GM21528 (cell line): ENCODE measurements around the gene JAKMIP1.

ENCODE experiments used
- ATAC-seq: cut with Tn5 transposase; IDR thresholded peaks from one replicate; pipeline ENCODE4 v1.9.1; 2021; ENCODE audit warnings: mild to moderate bottlenecking, moderate library complexity; ENCODE audit not compliant: unreplicated experiment, low FRiP score

The JAKMIP1 gene

GRCh38 chr4:6049278-6049677 is 151.1 kb downstream of the JAKMIP1 start:
- ATAC-seq, result no peak

- ATAC-seq, result no peak
These were observed 151.8 kb downstream of the JAKMIP1 start for GRCh38 chr4:6048537-6048936.

- no peak for ATAC-seq
These were observed 153.1 kb downstream of the JAKMIP1 start for GRCh38 chr4:6047130-6047673.

- no peak for ATAC-seq
These were observed 153.7 kb downstream of the JAKMIP1 start for GRCh38 chr4:6046526-6047129.

GRCh38 chr4:6044805-6045204 is 155.5 kb downstream of the JAKMIP1 start:
- ATAC-seq, result no peak

GRCh38 chr4:6044276-6044675 is 156.1 kb downstream of the JAKMIP1 start:
- ATAC-seq, result no peak

GRCh38 chr4:6043843-6044242 is 156.5 kb downstream of the JAKMIP1 start:
- no peak for ATAC-seq

- no peak for ATAC-seq
These were observed 157.2 kb downstream of the JAKMIP1 start for GRCh38 chr4:6043188-6043587.

GRCh38 chr4:6042293-6043063 is 157.9 kb downstream of the JAKMIP1 start:
- ATAC-seq, result no peak

GRCh38 chr4:6041800-6042199 is 158.5 kb downstream of the JAKMIP1 start:
- ATAC-seq, result no peak

- no peak for ATAC-seq
These were observed 161.6 kb downstream of the JAKMIP1 start for GRCh38 chr4:6038711-6039110.

- no peak for ATAC-seq
These were observed 164.6 kb downstream of the JAKMIP1 start for GRCh38 chr4:6035786-6036185.

GRCh38 chr4:6033381-6033780 is 167.0 kb downstream of the JAKMIP1 start:
- ATAC-seq, result no peak

GRCh38 chr4:6032249-6033244 is 167.8 kb downstream of the JAKMIP1 start:
- ATAC-seq, result no peak

GRCh38 chr4:6031846-6032245 is 168.5 kb downstream of the JAKMIP1 start:
- ATAC-seq, result no peak

GRCh38 chr4:6030679-6031078 is 169.7 kb downstream of the JAKMIP1 start:
- ATAC-seq, result no peak

- no peak for ATAC-seq
These were observed 171.1 kb downstream of the JAKMIP1 start for GRCh38 chr4:6029254-6029653.

GRCh38 chr4:6028168-6028567 is 172.2 kb downstream of the JAKMIP1 start:
- ATAC-seq, result no peak

GRCh38 chr4:6027392-6027791 is 173.0 kb downstream of the JAKMIP1 start:
- no peak for ATAC-seq

- no peak for ATAC-seq
These were observed 175.9 kb downstream of the JAKMIP1 start for GRCh38 chr4:6024313-6024960.
